ENCODE measurements around the gene ZNF784. TPM values are rescaled to one million over a fixed set of nuclear protein-coding genes. Genes with fewer than 3 reads are reported as not detected.

Gene ZNF784
- total RNA-seq, 4 donors from 2014 or later = 1.3 to 6.0 (median 2.3) TPM

DNA sequence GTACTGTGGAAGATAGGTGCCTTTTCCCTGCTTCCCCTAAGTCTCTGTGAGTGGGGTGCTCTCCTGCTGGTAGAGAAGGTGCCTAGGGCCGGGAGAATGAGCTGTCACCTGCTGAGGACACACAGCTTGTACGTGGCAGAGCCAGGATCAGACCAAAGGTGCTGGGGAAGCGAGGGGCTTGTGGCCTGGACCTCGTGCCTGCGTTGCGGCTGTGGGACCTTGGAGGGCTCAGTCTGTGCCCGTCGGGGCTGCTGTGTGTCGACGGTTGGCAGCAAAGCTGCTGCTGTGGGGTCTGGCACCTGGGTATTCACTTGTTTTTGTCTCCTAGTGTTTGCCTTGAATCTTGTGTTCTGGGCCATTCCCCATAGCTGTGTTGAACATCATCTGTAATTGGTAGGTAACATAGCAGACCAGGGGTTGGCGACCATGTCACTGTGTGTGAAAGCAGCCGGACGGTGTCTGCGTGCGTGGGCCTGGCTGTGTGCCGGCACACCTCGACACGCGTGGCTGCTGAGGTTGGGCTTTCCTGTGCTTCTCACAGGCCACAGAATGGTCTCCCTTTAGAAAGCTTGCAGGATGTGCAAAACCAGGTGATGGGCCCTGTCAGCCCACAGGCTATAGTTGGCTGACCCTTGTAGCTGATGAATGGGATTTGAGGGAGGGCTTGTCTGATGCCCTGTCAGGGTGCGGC, 39.6 kb upstream of the ZNF784 start:
- no peak for TF ChIP-seq CTCF (IDR thresholded peaks at IDR 0.05; ENCODE audit: low read depth)

DNA sequence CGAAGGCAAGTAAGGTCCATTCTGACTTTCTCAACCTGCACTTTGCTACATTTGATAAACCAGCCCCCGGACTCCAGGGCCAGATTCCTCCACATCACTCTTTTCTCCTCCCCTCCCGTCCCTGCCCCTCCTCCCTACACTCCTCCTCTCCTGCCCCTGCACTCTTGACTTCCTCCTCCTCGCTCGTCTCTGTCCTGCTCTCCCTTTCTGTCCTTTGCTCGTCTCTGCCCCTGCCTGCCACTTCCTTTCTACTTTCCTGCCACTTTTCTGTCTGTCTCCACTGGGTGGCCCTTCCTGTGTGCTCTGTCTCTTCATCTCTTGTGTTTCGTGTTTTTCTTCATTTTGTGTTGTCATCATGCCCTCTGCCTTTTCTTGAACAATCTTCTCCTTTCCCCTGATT, 37.5 kb upstream of the ZNF784 start:
- no peak for TF ChIP-seq CTCF (IDR thresholded peaks at IDR 0.05; ENCODE audit: low read depth)

- no peak for TF ChIP-seq CTCF (IDR thresholded peaks at IDR 0.05; ENCODE audit: low read depth)
Measured at GRCh38 chr19:55660991-55661390, 36.6 kb upstream of the ZNF784 start.

DNA sequence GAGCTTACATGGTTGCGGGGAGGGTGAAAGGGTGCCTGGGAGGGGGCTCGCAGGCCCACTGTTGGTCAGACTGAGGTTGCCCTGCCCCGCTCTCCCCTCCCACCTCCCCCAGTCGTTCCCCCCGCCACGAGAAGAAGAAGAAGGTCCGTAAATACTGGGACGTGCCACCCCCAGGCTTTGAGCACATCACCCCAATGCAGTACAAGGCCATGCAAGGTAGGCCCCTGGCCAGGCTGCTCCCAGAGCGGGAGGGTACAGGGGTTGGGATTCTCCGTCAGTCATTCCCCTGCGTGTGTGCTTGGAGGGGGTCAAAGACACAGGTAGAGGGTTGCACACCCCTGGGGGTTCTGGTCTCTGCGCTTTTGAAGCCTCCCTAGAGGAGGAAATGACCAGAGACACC, 36.0 kb upstream of the ZNF784 start:
- no peak for TF ChIP-seq CTCF (IDR thresholded peaks at IDR 0.05; ENCODE audit: low read depth)

GRCh38 chr19:55659822-55660221, 35.5 kb upstream of the ZNF784 start:
- no peak for TF ChIP-seq CTCF (IDR thresholded peaks at IDR 0.05; ENCODE audit: low read depth)

DNA sequence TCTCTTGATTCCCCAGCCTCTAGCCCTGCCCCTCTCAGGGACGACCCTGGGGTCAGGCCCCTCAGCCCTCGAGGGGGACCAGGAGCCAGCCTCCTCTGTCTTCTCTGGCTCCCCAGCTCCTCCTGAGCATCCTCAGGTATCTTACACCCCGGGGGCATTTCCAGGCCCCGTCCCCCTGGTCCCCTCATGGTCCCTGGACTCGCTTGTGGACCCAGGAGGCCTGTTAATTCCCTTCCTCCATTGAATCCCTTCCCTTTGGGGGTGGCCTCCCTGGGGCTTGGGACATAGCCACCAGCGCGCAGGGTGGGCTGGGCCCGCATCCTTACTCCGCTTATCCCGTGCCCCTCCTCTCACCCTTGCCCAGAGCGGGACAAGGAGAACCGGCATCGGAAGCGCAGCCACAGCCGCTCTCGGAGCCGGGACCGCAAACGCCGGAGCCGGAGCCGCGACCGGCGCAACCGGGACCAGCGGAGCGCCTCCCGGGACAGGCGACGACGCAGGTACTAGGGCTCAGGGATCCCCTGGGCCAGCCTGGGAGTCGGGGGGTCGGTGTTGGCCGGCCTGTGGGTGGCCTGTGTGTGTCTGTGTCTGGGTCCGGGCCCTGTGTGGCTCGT, 34.6 kb upstream of the ZNF784 start:
- TF ChIP-seq CTCF (IDR thresholded peaks at IDR 0.05; ENCODE audit: low read depth) = no peak

- no peak for TF ChIP-seq CTCF (IDR thresholded peaks at IDR 0.05; ENCODE audit: low read depth)
Measured at GRCh38 chr19:55656988-55657747, 32.8 kb upstream of the ZNF784 start.

All from subcutaneous adipose tissue (tissue), 4 donors.